K562 (cell line): ENCODE measurements around the gene CFAP107. TPM values are rescaled to one million over a fixed set of nuclear protein-coding genes. Genes with fewer than 3 reads are reported as not detected.

Source experiments
- ATAC-seq: fragments of 200-7000 bp; cut with Tn5 transposase; 3 replicates; pipeline ENCODE4 v1.9.1; 2020; ENCODE audit warnings: moderate library complexity
- BruUV-seq: library from RNA; stranded (reverse); fragments of 400-500 nt; replicated peaks from 2 replicates; lab custom pipeline; 2021; lab: Mats Ljungman, UMichigan
- CTCF ChIA-PET: fragments of 300-600 bp; formaldehyde crosslinking; extraction: SDS; loops from one replicate; lab custom pipeline; 2021; ENCODE audit warnings: low intra/inter-chr PET ratio; lab: Yijun Ruan, JAX
- POLR2A ChIA-PET: fragments of 300-600, 350-650 bp; sonication (Branson Sonifier 250); formaldehyde crosslinking; extraction: SDS; loops from one replicate; lab custom pipeline; 2021; ENCODE audit warnings: antibody characterized with exemption, inconsistent platforms; lab: Yijun Ruan, JAX
- DNase-seq, 4 experiments: peaks; one replicate each; pipeline versions ENCODE4 v3.0.0 to v3.0.0-alpha.2; 2011 to 2018; ENCODE audit warnings: low spot score in 3 of 4, mixed read lengths in 3 of 4; ENCODE audit errors: extremely low read depth in 1 of 4
- FAIRE-seq: peaks from 2 replicates; lab custom pipeline; 2011; peaks lifted over from hg19 to GRCh38; lab: Jason Lieb, UNC
- H2AFZ ChIP-seq: 2 replicates; pipeline ENCODE4 v1.6.0; 2011; ENCODE audit warnings: low read depth, low read length, control low read depth, inconsistent platforms
- H3K27ac ChIP-seq: fragments of 200-600 bp; 3 replicates; pipeline ENCODE4 v1.8.0; 2011; ENCODE audit warnings: low read depth, mild to moderate bottlenecking, control low read depth, inconsistent platforms, low read length, moderate library complexity, mixed read lengths; ENCODE audit errors: extremely low read depth
- H3K27me3 ChIP-seq, 2 experiments: fragments of 300-600 bp in 1 of 2; 2 replicates in 1 of 2; 3 replicates in 1 of 2; pipeline versions ENCODE4 v1.6.0 to v1.8.0; 2011; ENCODE audit warnings: inconsistent platforms in 2 of 2, low read length in 2 of 2, mild to moderate bottlenecking in 1 of 2, mixed read lengths in 1 of 2, moderate library complexity in 1 of 2; ENCODE audit not compliant: control insufficient read depth in 2 of 2, insufficient read depth in 2 of 2
- H3K36me3 ChIP-seq: fragments of 300-600 bp; 3 replicates; pipeline ENCODE4 v1.8.0; 2011; ENCODE audit warnings: mild to moderate bottlenecking, low read length, inconsistent platforms; ENCODE audit not compliant: control insufficient read depth, insufficient read depth
- H3K4me1 ChIP-seq, 2 experiments: fragments of 200-600 bp in 1 of 2; replicated peaks in 1 of 2; 2 replicates in 1 of 2; 3 replicates in 1 of 2; pipeline versions ENCODE4 v1.5.1 to v1.8.0; 2011; ENCODE audit warnings: inconsistent platforms in 2 of 2, low read length in 2 of 2, mild to moderate bottlenecking in 1 of 2, mixed read lengths in 1 of 2, moderate library complexity in 1 of 2; ENCODE audit not compliant: control insufficient read depth in 2 of 2, insufficient read depth in 2 of 2
- H3K4me2 ChIP-seq: 2 replicates; pipeline ENCODE4 v1.6.1; 2011; ENCODE audit warnings: low read length, control low read depth, inconsistent platforms, mixed read lengths; ENCODE audit not compliant: insufficient read depth
- H3K4me3 ChIP-seq: fragments of 200-600 bp; sonication (generic), shearing (Covaris generic); 2 replicates; pipeline ENCODE4 v1.5.1; 2016; ENCODE audit warnings: control low read depth, inconsistent platforms
- H3K79me2 ChIP-seq: fragments of 200-600 bp; 3 replicates; pipeline ENCODE4 v1.8.0; 2011; ENCODE audit warnings: low read length, inconsistent platforms; ENCODE audit not compliant: control insufficient read depth, insufficient read depth
- H3K9ac ChIP-seq, 2 experiments: 2 replicates each; pipeline versions ENCODE4 v1.6.0 to v1.6.1; 2011; ENCODE audit warnings: low read depth in 2 of 2, low read length in 2 of 2, control low read depth in 1 of 2, inconsistent platforms in 1 of 2, mild to moderate bottlenecking in 1 of 2, mixed read lengths in 1 of 2; ENCODE audit not compliant: insufficient read depth in 1 of 2
- H3K9me1 ChIP-seq: one replicate; pipeline ENCODE4 v1.6.0; 2011; ENCODE audit warnings: inconsistent platforms, mild to moderate bottlenecking, low read length, moderate library complexity; ENCODE audit not compliant: control insufficient read depth, insufficient read depth
- H3K9me3 ChIP-seq: replicated peaks from 2 replicates; pipeline ENCODE4 v1.5.1; 2011; ENCODE audit warnings: low read depth, low read length, inconsistent platforms; ENCODE audit not compliant: control insufficient read depth, insufficient read depth
- H4K20me1 ChIP-seq: replicated peaks from 2 replicates; pipeline ENCODE4 v1.6.1; 2011; ENCODE audit warnings: low read length, inconsistent platforms, mixed read lengths; ENCODE audit not compliant: control insufficient read depth, insufficient read depth
- EGR1 ChIP-seq: fragments of 450-650 bp; conservative IDR thresholded peaks from 2 replicates; pipeline ENCODE4 v1.6.1; 2017; ENCODE audit warnings: mild to moderate bottlenecking
- HCFC1 ChIP-seq: IDR thresholded peaks from 2 replicates; pipeline ENCODE4 v1.6.1; 2012; ENCODE audit warnings: low read depth, low read length, improper control_type of control experiment
- OTX1 ChIP-seq: fragments of 450-650 bp; formaldehyde crosslinking; IDR thresholded peaks from 2 replicates; pipeline ENCODE4 v1.4.0; 2022; ENCODE audit warnings: mild to moderate bottlenecking
- POLR2H ChIP-seq: IDR thresholded peaks from 2 replicates; pipeline ENCODE4 v1.6.1; 2016; ENCODE audit warnings: missing genetic modification characterization, low read depth, mild to moderate bottlenecking, control low read depth, missing compliant biosample characterization, moderate library complexity
- WGBS: fragments of 100-300 bp; shearing (Covaris generic); methylation state at CpG from one replicate; pipeline ENCODE4 v1.1.6; 2016; ENCODE audit warnings: low coverage, mixed read lengths; ENCODE audit not compliant: insufficient coverage; ENCODE audit errors: missing lambda C conversion rate; 5-methylcytosine and 5-hydroxymethylcytosine counted together
- in situ Hi-C: fragments of 300-500 bp; cut with MboI; formaldehyde crosslinking; loops from 4 replicates; pipeline ENCODE4 v1.15.0; 2018; ENCODE audit warnings: inconsistent platforms, mixed read lengths
- intact Hi-C: fragments of 100-400 bp; cut with micrococcal nuclease; formaldehyde crosslinking; loops from 2 replicates; pipeline ENCODE4 v1.14.2; 2022
- polyA plus RNA-seq, 8 experiments: library from polyadenylated mRNA; depleted of rRNA in 4 of 8; stranded (reverse) in 5 of 8; unstranded in 3 of 8; fragments of >200 nt; fragmentation: Nextera tagmentation in 2 of 8; fragmentation: Illumina TruSeq in 1 of 8; extraction: Ambion mirVana in 2 of 8; extraction: Trizol in 1 of 8; gene quantifications; 2 replicates each; pipeline versions ENCODE4 v1.2.1 to v1.2.3, GENCODE V29; 2011 to 2014; ENCODE audit warnings: inconsistent platforms in 1 of 8, missing spikeins in 1 of 8
- total RNA-seq, 7 experiments: library from RNA; depleted of rRNA in 6 of 7; stranded (reverse); fragments of >200 nt in 6 of 7; fragmentation: Illumina TruSeq in 2 of 7; extraction: Trizol in 2 of 7; gene quantifications; 2 replicates each; pipeline versions ENCODE4 v1.2.1 to v1.2.3, GENCODE V29; 2011 to 2021; ENCODE audit warnings: low replicate concordance in 1 of 7
- TF ChIP-seq, protein P1 (sequence below): IDR thresholded peaks from 3 replicates; pipeline ENCODE4 v1.6.1; 2011; ENCODE audit warnings: borderline replicate concordance, mild to moderate bottlenecking, moderate library complexity; ENCODE audit not compliant: insufficient read length; ENCODE audit errors: extremely low read depth

The CFAP107 gene
- total and polyA plus RNA-seq, 9 of the 15 experiments (the other 6 are each of a cell fraction or from before 2014, with no cell fraction given) = 0.03 to 0.08 TPM; not detected in 7

DNA sequence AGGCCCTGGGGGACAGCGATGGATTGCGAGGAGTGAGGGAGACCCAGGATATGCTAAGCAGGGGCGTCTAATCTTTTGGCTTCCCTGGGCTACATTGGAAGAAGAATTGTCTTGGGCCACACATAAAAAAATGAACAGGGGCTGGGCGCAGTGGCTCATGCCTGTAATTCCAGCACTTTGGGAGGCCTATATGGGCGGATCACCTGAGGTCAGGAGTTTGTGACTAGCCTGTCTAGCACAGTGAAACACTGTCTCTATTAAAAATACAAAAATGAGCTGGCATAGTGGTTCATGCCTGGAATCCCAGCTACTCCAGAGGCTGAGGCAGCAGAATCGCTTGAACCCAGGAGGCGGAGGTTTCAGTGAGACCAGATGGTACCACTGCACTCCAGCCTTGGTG, 16.8 kb downstream of the CFAP107 start:
- Histone ChIP-seq H3K27ac (no peak overlapping the region), H3K9me1 (no peaks in the 10 kb centered on the region), H3K79me2 (no peaks in the 10 kb centered on the region), H3K9ac (no peak overlapping the region), H4K20me1 (no peaks in the 10 kb centered on the region), H2AFZ (no peak overlapping the region), H3K4me1 (no peaks in the 10 kb centered on the region; a peak in 1 of 5 replicates), H3K27me3 (peaks cover 8 to 42% of the 10 kb centered on the region in 2 experiments; a peak in 3 of 5 replicates), H3K4me2 (no peak overlapping the region), H3K36me3 (no peaks in the 10 kb centered on the region), H3K9me3 (no peaks in the 10 kb centered on the region), H3K4me3 (no peak overlapping the region)
- CTCF ChIA-PET = no interaction called here
- DNase-seq = no peak
- FAIRE-seq = no peak
- in situ Hi-C loops (no loop called here), intact Hi-C loops (no loop called here)
- 2% methylated on average over 7 of the region's 7 CpGs for WGBS
- no peak for ATAC-seq
- no TSS peak for BruUV-seq
- POLR2A ChIA-PET = interaction anchor here (1.0 kb wide), 1 partner anchor 14 kb away, joined by 6 read pairs; no protein-coding TSS in a partner anchor
- no peak for TF ChIP-seq EGR1
- TF ChIP-seq HCFC1 = no peak
- TF ChIP-seq, protein P1, sequence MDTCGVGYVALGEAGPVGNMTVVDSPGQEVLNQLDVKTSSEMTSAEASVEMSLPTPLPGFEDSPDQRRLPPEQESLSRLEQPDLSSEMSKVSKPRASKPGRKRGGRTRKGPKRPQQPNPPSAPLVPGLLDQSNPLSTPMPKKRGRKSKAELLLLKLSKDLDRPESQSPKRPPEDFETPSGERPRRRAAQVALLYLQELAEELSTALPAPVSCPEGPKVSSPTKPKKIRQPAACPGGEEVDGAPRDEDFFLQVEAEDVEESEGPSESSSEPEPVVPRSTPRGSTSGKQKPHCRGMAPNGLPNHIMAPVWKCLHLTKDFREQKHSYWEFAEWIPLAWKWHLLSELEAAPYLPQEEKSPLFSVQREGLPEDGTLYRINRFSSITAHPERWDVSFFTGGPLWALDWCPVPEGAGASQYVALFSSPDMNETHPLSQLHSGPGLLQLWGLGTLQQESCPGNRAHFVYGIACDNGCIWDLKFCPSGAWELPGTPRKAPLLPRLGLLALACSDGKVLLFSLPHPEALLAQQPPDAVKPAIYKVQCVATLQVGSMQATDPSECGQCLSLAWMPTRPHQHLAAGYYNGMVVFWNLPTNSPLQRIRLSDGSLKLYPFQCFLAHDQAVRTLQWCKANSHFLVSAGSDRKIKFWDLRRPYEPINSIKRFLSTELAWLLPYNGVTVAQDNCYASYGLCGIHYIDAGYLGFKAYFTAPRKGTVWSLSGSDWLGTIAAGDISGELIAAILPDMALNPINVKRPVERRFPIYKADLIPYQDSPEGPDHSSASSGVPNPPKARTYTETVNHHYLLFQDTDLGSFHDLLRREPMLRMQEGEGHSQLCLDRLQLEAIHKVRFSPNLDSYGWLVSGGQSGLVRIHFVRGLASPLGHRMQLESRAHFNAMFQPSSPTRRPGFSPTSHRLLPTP = no peak
- no peak for TF ChIP-seq POLR2H
- no peak for TF ChIP-seq OTX1 (CRISPR knock-in tag)
